ENCODE measurements around the gene MT1F.
"Not testable (repeated sequence)": the region's sequence is repeated elsewhere in the genome, so short reads cannot be mapped to it uniquely, and the experiment has no call there.

Gene MT1F

DNA sequence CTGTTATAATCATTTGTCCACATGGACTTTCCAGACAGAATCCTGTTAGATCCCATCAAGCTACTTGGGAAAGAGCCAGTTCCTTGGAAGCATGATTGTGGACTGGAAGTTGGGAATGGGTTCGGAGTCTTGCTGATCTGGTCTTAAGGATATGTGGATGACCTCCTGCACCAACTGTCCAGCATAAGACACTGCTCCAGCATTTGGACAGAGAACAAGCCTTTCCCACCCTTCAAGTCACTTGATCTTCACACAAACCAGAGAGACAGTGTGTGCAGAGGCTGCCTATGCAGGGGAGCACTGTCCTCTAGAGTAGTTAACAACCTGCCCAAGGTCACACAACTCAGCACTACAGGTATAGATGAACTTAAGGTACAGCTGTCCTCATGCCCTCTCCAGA is 11.9 kb upstream of the MT1F start:
- no peak for DNase-seq

DNA sequence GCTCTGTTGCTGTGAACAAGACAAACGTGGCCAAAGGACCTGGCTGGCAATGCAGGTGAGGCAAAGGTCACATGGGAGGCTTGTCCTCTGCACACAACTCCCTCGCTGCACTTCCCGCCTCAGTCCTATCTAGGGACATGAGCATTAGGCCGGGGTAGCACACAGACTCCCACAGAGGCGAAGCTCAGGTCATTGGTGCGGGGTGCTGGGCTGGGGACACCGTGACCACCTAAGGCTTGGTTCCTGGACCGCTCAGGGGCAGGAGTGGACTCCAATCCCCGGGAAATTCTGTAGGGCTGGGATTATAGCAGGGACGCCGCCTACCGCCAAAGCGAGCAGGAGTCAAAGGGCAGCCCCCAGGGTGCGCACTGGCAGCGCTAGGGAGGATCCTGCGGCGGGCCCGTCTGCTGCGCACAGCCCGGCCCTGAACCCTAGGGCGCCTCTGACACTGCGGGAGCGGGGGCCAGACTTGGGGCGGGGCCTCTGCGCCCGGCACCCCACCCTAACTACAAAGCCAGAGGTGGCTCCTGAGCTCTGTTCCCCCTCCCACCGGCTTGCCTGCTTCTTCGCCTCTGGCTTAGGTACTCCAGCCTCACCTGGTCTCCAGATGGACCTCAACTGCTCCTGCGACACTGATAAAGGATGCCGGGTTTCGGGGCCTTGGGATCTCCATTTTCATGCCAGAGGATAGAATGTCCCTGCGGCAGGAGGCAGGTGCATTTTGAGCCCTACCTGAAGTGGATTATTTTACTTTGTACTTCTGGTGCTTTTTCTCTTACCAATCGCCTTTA is 9.9 kb upstream of the MT1F start:
- DNase-seq: no peak

DNA sequence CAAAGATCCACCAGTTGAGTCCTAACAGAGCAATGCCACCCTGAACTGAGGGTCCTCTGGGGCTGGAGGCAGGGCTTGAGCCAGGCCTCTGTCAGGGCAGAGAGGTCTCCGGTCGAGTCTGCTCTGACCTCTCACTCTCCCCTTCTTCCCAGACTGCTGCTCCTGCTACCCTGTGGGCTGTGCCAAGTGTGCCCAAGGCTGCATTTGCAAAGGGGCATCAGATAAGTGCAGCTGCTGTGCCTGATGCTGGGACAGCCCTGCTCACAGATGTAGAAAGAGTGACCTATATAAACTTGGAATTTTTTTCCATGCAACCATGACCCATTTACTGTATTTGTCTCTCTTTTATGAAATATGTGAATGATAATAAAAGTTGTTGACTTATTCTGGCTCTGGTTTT is 8.5 kb upstream of the MT1F start:
- DNase-seq: no peak

DNA sequence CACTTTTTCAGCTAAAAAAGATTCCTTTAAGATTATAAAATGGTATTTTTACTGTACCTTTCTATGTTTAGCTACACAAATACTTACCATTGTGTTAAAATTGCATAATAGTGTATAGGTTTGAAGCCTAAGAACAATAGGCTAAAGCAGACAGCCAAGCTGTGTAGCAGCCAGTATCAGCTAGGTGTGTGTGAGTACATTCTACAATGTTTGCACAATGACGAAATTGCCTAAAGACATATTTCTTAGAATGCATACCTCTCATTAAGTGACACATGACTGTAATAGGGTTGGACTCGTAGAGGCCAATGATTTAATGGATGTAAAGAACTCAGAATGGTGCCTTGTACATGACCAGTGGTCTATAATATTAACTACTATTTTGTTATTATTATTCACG is 7.9 kb upstream of the MT1F start:
- DNase-seq: no peak

DNA sequence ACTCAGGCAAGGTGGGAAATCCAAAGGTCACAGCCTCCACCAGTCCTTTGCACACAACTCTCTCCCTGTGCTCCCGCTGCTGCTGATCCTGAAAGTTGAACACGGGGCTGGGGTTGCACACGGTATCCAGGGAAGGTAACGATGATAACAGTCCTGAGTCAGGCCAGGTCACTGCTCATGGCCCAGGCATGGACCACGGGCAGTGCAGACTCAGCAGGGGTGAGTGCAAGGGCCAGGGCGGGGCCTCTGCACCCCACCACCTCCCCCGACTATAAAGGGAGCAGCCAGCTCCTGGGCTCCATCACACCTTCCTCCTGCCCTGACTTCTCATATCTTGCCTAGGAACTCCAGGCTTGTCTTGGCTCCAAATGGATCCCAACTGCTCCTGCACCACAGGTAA is 6.2 kb upstream of the MT1F start, which contains the start of gene MT1B:
TSS of gene MT1B (plus strand) at position 301 of the 400 bp plus-strand sequence. CDS start at position 369, 68 bp downstream.
- DNase-seq: no peak

DNA sequence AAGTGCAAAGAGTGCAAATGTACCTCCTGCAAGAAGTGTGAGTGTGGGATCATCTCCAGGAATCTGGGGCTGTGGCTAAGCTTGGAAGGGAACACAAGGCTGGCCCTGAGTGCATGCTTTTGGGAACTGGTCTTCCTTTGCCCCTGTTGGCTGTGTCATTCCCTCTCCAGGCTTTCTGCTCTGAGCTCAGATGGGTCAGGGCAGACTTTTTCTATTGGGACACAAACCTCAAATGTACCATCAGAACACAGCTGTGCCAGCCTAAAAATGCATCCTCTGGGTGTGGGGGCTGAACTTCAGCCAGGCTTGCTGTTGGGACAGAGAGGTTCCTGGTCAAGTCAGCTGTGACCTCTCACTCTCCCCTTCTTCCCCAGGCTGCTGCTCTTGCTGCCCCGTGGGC is 5.2 kb upstream of the MT1F start:
- no peak for DNase-seq

DNA sequence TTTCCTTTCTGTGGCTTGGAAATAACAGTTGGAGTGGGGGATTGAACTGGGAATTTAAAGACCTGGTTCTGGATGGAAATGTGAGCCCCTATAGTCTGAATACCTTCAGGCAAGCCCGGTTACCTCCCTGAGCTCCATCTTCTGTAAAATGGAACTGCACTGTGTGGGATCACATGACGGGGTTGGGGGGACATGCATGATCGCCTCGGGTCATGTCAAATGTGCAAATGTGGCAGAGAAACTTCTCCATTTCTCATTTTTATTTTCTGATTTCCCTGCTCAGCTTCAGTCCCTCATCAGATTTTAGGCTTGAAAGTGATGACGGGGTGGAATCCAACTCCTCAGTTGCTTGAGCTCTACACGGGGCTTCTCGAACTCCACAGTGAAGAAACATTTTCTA is 4.5 kb upstream of the MT1F start:
- no peak for DNase-seq

DNA sequence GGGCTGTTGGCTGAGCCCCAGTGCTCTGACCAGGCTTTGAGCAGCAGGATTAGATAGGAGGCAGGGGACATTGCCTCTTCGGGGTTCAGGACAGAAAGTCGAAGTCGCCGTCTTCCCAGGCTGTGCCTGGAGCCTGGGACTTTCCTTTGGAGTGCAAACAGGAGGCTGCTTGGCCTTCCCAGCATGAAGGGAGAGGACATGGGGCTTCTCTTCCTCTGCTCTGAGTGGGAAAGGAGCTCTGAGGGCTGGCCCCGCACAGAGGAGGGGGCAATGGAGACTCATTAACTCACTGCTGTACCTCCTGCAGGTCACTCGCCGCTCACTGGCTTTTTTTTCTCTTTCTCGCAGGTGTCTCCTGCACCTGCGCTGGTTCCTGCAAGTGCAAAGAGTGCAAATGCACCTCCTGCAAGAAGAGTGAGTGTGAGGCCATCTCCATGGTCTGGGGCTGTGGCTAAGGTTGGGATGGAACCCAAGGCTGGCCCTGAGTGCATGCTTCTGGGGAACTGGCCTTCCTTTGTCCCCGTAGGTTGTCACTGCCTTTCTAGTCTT is 642 bp downstream of the MT1F start:
- no peak for DNase-seq

DNA sequence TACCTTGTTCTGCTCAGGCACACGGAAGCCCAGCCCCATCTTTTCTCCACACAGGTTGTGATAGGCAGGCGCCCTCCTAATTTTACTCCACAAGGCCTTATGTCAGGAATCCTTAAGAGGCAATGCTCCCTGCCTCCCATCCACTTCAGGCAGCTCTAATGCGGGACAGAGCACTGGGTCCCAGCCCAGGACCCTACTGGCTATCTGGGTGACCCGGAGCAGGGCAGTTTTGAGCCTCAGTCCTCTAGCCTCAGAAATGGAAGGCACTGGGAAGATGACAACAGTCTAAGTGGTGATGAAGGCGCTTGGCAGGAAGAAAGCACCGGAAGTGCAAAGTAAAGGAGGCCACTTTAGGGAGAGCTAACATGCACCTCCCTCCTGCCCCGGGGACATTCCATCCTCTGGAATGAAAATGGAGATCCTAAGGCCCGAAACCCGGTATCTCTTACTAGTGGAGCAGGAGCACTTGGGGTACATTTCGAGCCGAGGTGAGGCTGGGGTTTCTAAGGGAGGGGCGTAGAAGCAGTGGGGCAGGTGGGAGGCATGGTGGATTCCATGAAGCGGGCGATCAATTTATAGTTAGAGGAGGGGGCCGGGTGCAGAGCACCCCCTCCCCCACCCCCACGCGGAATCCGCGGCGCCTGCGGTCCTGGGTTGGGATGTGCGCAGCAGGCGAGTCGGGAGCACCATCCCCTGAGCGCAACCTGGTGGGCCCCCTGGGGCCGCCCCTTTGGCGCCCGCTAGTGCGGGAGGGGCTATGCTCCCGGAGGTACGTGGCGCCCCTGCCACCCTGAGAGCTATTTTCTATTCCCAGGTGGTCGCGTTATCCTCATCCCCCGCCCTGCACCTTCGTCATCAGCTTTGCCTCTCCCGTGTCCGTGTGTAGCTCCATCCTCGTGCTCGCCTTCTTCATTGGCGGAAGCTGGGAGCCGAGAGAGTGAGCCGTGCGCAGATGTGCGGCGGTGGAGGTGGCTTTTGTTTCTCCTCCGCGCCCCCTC is 4.9 kb downstream of the MT1F start:
- no peak for DNase-seq

DNA sequence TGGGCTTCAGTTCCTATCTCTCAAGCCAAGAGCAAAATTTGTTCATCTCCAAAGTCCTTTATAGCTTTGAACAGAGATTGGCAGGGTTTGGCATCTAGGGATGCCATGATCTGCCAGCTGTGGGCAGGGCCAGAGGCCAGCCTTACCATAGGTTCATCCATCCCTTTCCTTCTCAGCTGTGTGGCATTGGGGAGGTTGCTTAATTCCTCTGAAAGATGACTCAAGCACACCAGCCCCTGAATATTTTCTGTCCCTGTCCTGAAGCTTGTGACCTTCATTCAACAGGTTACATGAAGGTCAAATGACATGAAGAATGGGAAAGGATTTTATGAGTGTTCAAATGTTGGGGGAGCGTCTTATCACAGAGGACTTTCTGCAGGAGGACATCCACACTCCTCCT is 6.7 kb downstream of the MT1F start:
- no peak for DNase-seq

DNA sequence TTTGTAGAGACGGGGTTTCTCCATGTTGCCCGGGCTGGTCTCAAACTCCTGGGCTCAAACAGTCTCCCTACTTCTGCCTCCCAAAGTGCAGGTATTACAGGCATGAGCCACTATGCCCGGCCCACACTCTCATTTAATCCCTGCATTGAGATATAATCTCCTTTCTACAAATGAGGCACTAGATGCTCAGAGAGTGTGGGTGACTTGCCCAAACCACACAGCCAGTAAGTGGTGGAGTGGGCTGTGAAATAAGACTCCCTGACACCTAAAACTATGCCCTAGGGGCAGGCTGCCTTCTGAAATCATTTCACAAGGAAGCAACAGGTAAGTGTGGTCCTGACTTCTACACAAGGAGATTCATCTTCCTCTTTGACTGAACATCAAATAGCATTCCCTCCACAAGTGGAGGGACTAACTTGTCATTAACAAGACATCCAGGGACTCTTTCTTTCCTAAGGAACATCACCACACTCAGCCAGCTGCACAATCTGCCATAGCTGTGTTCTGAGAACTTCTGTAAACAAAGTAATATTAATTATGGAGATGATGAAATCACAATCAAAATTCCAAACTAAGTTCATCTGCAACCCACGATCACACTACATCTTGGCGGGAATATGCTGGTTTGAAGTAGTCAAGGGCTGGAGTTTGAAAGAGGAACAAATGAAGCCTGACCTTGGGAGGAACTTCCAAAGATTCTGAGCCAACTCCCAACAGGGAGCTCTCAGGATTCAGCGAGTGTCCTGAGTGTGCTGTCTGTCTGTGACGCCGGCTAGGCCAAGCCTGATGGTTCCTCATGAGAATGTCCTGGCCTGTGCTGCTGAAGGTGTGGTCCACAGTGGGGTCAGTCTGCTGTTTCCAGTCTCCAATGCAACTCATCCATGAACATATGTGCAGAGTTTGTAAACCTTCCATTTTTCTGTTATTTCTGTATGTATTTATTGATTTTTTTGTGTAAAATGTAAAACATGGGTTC is 7.8 kb downstream of the MT1F start:
- not testable (repeated sequence) for DNase-seq

DNA sequence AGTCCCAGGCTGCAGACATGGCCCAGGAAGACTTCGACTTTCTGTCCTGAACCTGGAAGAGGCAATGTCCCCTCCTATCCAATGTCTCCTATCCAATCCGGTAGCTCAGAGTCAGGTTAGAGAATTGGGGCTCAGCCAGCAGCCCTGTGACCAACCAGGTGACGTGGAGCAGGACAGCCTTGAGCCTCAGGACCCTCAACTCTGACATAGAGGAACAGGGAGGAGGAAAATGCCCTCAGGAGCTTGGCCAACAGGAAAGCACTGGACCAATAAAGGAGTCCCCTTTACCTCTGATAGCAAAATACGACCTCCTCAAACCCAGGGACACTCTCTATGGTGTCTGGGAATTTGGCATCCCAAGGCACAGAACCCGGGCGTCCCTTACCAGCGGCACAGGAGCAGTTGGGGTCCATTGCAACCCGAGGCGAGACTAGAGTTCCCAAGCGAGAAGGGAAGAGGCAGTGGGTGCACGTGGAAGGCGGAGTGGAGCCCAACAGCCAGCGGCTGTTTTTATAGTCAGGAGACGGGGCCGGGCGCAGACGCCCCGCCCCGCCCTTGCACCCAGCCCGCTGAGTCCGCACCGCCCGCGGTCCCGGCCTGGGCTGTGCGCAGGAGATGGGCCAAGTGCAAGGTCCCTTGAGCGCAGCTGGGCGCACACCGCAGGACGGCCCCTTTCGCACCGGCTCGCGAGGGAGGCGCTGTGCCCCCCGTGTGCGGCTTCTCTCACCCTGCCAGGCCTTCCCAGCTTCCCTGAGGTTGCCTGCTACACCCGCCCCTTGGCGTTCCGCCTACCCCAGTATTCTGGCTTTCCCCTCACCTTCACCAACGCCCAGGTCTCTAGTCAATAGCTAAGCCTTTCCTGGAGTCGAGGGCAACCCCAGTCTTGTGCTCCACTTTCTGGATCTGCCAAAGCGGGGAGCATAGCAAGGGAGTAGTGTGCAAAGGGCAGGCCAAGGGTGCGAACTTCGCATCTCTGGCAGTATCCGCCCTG is 10.1 kb downstream of the MT1F start, which contains the start of gene MT1G:
TSS of gene MT1G (minus strand) at position 485 of the 991 bp plus-strand sequence. CDS start at position 413, 72 bp downstream.
- no peak for DNase-seq

DNA sequence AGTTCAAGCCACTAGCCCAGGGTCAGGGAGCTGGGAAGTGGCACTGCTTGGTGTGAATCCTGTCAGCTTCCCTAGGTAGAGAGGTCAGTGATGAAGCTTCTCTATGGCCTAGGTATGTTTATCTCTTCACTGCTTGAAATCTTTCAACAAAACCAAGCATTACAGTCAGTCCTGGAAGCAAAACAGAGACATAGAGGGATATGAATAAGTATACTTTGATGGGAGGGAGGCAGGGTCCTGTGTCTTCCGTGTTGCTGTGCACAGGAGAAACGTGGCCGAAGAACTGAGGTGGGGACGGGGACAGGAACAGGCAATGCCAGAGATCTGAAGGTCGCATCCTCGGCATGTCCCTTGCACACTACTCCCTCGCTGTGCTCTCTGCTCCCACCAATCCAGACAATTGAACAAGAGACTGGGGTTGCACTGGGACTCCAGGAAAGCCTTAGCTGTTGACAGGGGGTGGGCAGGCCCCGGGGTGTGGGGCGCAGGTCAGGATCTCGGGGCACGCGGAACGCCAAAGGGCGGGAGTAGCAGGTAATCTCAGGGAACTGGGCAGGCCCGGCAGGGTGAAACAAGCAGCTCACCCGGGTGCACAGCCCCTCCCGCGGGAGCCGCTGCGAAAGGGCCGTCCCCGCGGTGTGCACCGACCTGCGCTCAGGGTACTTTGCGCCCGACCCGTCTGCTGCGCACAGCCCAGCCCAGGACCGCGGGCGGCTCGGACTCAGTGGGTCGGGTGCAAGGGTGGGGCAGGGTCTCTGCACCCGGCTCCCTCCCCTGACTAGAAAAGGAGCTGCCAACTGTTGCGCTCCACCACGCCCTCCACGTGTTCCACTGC is 11.5 kb downstream of the MT1F start, which contains the start of gene MT1H:
TSS of gene MT1H (plus strand) at position 810 of the 835 bp plus-strand sequence. CDS start 71 bp downstream, outside the sequence.
- no peak for DNase-seq

DNA sequence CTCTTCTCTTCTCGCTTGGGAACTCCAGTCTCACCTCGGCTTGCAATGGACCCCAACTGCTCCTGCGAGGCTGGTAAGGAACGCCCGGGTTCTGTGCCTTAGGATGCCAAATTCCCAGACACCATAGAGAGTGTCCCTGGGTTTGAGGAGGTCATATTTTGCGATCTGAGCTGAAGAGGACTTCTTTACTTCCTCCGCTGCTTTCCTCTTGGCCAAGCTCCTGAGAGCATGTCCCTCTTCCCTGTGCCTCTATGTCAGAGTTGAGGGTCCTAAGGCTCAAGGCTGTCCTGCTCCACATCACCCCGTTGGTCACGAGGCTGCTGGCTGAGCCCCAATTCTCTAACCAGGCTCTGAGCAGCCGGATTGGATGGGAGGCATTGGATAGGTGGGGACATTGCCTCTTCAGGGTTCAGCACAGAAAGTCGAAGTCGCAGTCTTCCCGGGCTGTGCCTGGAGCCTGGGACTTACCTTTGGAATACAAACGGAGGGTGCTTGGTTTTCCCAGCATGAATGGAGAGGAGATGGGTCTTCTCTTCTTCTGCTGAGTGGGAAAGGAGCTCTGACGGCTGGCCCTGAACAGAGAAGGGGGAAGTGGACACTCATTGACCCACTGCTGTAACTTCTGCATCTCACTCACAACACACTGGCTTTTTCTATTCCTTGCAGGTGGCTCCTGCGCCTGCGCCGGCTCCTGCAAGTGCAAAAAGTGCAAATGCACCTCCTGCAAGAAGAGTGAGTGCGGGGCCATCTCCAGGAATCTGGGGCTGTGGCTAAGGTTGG is 12.3 kb downstream of the MT1F start:
- DNase-seq: no peak

DNA sequence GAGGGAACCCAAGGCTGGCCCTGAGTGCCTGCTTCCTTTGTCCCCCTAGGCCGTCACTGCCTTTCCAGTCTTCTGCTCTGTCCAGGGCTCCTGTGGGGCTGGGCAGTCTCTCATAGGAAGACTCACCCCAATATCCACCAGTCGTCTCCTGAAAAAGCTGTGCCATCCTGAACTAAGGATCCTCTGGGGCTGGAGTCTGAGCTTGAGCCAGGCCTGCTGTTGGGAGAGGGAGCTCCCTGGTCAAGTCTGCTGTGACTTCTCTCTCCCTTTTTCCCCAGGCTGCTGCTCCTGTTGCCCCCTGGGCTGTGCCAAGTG is 12.8 kb downstream of the MT1F start:
- no peak for DNase-seq

DNA sequence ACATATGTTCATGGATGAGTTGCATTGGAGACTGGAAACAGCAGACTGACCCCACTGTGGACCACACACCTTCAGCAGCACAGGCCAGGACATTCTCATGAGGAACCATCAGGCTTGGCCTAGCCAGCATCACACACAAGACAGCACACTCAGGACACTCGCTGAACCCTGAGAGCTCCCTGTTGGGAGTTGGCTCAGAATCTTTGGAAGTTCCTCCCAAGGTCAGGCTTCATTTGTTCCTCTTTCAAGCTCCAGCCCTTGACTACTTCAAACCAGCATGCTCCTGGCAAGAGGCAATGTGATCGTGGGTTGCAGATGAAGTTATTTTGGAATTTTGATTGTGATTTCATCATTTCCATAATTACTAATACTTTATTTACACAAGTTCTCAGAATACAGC is 13.9 kb downstream of the MT1F start:
- not testable (repeated sequence) for DNase-seq

DNA sequence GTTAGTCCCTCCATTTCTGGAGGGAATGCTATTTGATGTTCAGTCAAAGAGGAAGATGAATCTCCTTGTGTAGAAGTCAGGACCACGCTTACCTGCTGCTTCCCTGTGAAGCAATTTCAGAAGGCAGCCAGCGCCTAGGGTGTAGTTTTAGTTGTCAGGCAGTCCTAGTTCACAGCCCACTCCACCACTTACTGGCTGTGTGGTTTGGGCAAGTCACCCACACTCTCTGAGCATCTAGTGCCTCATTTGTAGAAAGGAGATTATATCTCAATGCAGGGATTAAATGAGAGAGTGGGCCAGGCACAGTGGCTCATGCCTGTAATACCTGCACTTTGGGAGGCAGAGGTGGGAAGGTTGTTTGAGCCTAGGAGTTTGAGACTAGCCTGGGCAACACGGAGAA is 14.4 kb downstream of the MT1F start:
- DNase-seq: not testable (repeated sequence)

DNA sequence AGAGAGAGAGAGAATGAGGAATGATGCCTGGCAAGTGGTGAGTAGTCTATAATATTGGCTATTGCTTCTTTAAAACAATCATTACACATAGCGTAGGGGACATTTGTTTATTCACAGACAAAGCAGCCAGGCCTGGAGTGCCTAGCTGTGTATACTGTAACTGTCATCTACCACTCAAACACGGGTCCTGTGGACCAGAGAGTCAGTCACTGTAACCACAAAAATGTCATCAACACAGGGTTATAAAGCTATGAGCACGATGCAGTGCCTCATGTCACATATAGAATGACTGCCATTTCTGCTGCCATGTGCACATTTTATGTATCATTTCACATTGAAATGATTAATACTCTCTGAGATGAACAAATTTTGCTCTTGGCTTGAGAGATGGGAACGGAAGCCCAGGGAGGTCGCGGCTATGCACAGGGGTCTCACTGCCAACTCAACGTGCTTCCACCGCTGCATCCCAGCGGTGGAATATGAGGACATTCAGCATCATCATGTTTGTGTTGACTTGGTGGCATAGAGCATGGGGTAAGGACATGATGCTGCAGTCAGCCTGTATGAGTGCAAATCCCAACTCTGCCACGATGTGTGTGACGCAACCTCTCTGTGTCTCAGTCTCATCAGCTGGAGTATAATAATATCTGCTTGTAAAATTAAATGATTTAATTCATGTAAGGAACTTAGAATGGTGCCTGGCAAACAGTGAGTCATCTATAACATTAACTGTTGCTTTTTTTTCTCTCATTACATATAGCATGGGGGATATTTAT is 15.2 kb downstream of the MT1F start:
- DNase-seq: no peak
